A673 (cell line): ENCODE data around the gene CAPZB. TPM values are rescaled to one million over a fixed set of nuclear protein-coding genes. Genes with fewer than 3 reads are reported as not detected.

Source experiments
- BruUV-seq: library from RNA; stranded (reverse); fragments of 400-500 nt; replicated peaks from 2 replicates; lab custom pipeline; 2021; lab: Mats Ljungman, UMichigan
- CTCF ChIA-PET: fragments of 300-600 bp; sonication (Branson Sonifier 250); formaldehyde crosslinking; loops from one replicate; lab custom pipeline; 2022; ENCODE audit warnings: antibody characterized with exemption; lab: Charles Lee
- POLR2A ChIA-PET: fragments of 300-600 bp; sonication (Branson Sonifier 250); formaldehyde crosslinking; loops from one replicate; lab custom pipeline; 2022; ENCODE audit warnings: antibody characterized with exemption; ENCODE audit not compliant: low non-redundant PET; lab: Charles Lee
- DNase-seq: peaks from one replicate; pipeline ENCODE4 v3.0.0-alpha.2; 2015; ENCODE audit warnings: low spot score
- H3K27ac ChIP-seq: fragments of 200-600 bp; sonication (generic); 2 replicates; pipeline ENCODE4 v1.5.1; 2016; ENCODE audit warnings: mixed run types, low read depth, mild to moderate bottlenecking, mixed read lengths, antibody characterized with exemption, low read length; ENCODE audit not compliant: poor library complexity, severe bottlenecking
- H3K27me3 ChIP-seq: fragments of 200-600 bp; sonication (generic); replicated peaks from 2 replicates; pipeline ENCODE4 v1.6.1; 2017; ENCODE audit warnings: mixed run types, low read depth, mild to moderate bottlenecking, mixed read lengths, antibody characterized with exemption, low read length; ENCODE audit not compliant: insufficient read depth, poor library complexity
- H3K36me3 ChIP-seq: fragments of 200-600 bp; sonication (generic); 2 replicates; pipeline ENCODE4 v1.6.1; 2016; ENCODE audit warnings: mixed run types, mild to moderate bottlenecking, mixed read lengths, antibody characterized with exemption, low read length; ENCODE audit not compliant: insufficient read depth, poor library complexity, severe bottlenecking
- H3K4me1 ChIP-seq: fragments of 200-600 bp; sonication (generic); 2 replicates; pipeline ENCODE4 v1.6.1; 2017; ENCODE audit warnings: mixed run types, mild to moderate bottlenecking, mixed read lengths, antibody characterized with exemption, low read length; ENCODE audit not compliant: insufficient read depth, poor library complexity, severe bottlenecking
- H3K4me3 ChIP-seq: fragments of 200-600 bp; sonication (generic); 2 replicates; pipeline ENCODE4 v1.5.1; 2016; ENCODE audit warnings: low read depth, mixed run types, mild to moderate bottlenecking, mixed read lengths, low read length; ENCODE audit not compliant: poor library complexity, severe bottlenecking
- H3K9me3 ChIP-seq: fragments of 200-600 bp; sonication (generic); 2 replicates; pipeline ENCODE4 v1.6.1; 2016; ENCODE audit warnings: mixed run types, low read depth, mild to moderate bottlenecking, mixed read lengths, antibody characterized with exemption, low read length; ENCODE audit not compliant: poor library complexity, severe bottlenecking
- EZH2 ChIP-seq: fragments of 200-600 bp; sonication (generic); IDR thresholded peaks from 2 replicates; pipeline ENCODE4 v1.6.1; 2017; ENCODE audit warnings: borderline replicate concordance, low read depth, mild to moderate bottlenecking, mixed read lengths, antibody characterized with exemption, low read length; ENCODE audit not compliant: poor library complexity, severe bottlenecking
- intact Hi-C: fragments of 100-400 bp; cut with micrococcal nuclease; formaldehyde crosslinking; loops from one replicate; pipeline ENCODE4 v1.10.0; 2022; ENCODE audit not compliant: unreplicated experiment
- total RNA-seq: library from RNA; stranded (reverse); gene quantifications from 2 replicates; pipeline ENCODE4 v1.2.3, GENCODE V29; 2021
- TF ChIP-seq, protein P1 (sequence below): fragments of 300-800, 200-600 bp; sonication (generic); conservative IDR thresholded peaks from 2 replicates; pipeline ENCODE4 v1.5.1; 2017; ENCODE audit warnings: low read depth, mild to moderate bottlenecking, antibody characterized with exemption, low read length, moderate library complexity, mixed read lengths

Gene CAPZB
- total RNA-seq, 1 experiment from 2014 or later, result 214 TPM

DNA sequence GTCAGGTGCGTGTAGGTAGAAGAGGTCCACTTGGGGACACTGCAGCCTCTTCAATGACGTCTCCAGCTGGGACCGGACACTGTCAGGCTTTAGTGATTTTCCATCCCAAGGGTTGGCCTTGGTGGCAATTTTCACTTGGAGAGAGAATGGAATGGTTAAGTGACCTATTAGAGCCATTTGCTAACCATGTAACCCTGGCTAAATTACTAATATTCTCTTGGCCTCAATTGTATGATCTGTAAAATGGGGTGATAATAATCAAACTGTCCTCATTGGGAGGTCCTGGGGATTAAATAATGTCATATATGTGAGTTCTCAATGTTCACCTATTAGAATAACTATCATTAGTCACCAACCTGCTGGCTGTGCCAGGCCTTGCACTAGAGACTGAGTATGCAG, 176.8 kb downstream of the CAPZB start:
- POLR2A ChIA-PET, result no interaction called here
- no peak for DNase-seq
- intact Hi-C loops, result no loop called here
- CTCF ChIA-PET, result no interaction called here
- peaks cover 7% of the 10 kb centered on the region for H3K4me1 ChIP-seq
- no peak for TF ChIP-seq EZH2
- TF ChIP-seq, protein P1, sequence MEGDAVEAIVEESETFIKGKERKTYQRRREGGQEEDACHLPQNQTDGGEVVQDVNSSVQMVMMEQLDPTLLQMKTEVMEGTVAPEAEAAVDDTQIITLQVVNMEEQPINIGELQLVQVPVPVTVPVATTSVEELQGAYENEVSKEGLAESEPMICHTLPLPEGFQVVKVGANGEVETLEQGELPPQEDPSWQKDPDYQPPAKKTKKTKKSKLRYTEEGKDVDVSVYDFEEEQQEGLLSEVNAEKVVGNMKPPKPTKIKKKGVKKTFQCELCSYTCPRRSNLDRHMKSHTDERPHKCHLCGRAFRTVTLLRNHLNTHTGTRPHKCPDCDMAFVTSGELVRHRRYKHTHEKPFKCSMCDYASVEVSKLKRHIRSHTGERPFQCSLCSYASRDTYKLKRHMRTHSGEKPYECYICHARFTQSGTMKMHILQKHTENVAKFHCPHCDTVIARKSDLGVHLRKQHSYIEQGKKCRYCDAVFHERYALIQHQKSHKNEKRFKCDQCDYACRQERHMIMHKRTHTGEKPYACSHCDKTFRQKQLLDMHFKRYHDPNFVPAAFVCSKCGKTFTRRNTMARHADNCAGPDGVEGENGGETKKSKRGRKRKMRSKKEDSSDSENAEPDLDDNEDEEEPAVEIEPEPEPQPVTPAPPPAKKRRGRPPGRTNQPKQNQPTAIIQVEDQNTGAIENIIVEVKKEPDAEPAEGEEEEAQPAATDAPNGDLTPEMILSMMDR, result no peak
- H3K4me3 ChIP-seq, result no peak overlapping the region
- no peak overlapping the region for H3K27ac ChIP-seq
- no peaks in the 10 kb centered on the region for H3K9me3 ChIP-seq
- H3K27me3 ChIP-seq, result no peaks in the 10 kb centered on the region
- BruUV-seq, result no TSS peak
- H3K36me3 ChIP-seq, result peaks cover 40% of the 10 kb centered on the region

DNA sequence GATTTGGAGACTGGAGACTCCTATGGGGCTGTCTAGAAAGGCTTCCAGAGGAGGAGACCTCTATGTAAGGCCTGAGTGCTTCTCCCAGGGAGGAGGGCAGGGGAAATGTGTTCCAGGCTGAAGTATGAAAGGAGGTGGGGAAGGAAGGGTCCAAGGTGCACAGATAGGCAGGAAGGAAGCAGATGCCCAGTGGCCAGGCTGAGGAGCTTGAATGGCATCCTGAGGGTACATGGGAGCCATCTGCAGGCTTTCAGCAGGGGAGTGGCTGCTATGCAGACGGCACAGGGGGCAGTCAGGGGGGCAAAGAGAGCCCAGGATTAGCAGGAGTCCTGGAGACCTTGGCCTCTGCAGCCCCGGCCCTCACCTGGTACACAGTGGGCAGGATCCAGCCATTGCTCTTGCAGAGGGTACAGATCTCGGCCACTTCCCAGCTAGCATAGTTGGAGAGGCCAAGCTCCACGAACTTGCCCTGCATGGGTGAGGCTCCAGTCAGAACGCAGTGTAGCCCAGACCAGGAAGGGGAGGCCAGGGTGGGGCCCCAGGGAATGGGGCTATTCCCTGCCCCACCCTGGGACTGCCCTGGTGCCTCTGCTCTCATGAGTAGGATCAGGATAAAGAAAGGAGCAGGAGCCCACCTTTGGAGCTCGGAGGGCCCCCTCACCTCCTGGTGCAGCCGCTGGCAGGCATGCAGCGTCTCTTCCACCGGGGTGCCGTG, 177.4 kb downstream of the CAPZB start:
- POLR2A ChIA-PET, result no interaction called here
- DNase-seq, result no peak
- Histone ChIP-seq H3K9me3 (no peaks in the 10 kb centered on the region), H3K27ac (no peak overlapping the region), H3K36me3 (peaks cover 45% of the 10 kb centered on the region), H3K4me1 (peaks cover 7% of the 10 kb centered on the region), H3K27me3 (no peaks in the 10 kb centered on the region), H3K4me3 (no peak overlapping the region)
- intact Hi-C loops, result no loop called here
- no TSS peak for BruUV-seq
- CTCF ChIA-PET, result no interaction called here
- TF ChIP-seq, protein P1, result no peak
- no peak for TF ChIP-seq EZH2

GRCh38 chr1:19306941-19307340, 178.4 kb downstream of the CAPZB start:
- no peak overlapping the region for H3K27ac ChIP-seq
- BruUV-seq, result no TSS peak
- ChIA-PET POLR2A (no interaction called here), CTCF (no interaction called here)
- H3K4me3 ChIP-seq, result no peak overlapping the region
- H3K9me3 ChIP-seq, result no peaks in the 10 kb centered on the region
- TF ChIP-seq, protein P1, result no peak
- no peak for TF ChIP-seq EZH2
- intact Hi-C loops, result no loop called here
- no peak for DNase-seq
- no peaks in the 10 kb centered on the region for H3K27me3 ChIP-seq
- peaks cover 48% of the 10 kb centered on the region for H3K36me3 ChIP-seq
- peaks cover 7% of the 10 kb centered on the region for H3K4me1 ChIP-seq
